Anterior cingulate cortex (tissue), 58 donors: Measurements from ENCODE around the gene ATP10B.
"Not testable (repeated sequence)": the region's sequence is repeated elsewhere in the genome, so short reads cannot be mapped to it uniquely, and the experiment has no call there.

Experiments
- DNase-seq, 58 donors: peaks; one replicate each; lab custom pipeline; 2025; lab: John Stamatoyannopoulos, UW

The ATP10B gene

GRCh38 chr5:160852049-160852448 lies at the start of gene ATP10B:
Gene ATP10B (minus strand): TSS chr5:160852211. CDS start chr5:160688074, 164,137 bp downstream.
- DNase-seq: peak in 29 of 58 donors; percentile 1 to 72 (median 22)

- no peak for DNase-seq
Observed at GRCh38 chr5:160901656-160902055, 49.6 kb upstream of the ATP10B start.

- no peak for DNase-seq
Observed at GRCh38 chr5:160899735-160900134, 47.7 kb upstream of the ATP10B start.

GRCh38 chr5:160893180-160893964 lies 41.4 kb upstream of the ATP10B start:
- DNase-seq: not testable (repeated sequence)

- no peak for DNase-seq
Observed at GRCh38 chr5:160887780-160888179, 35.8 kb upstream of the ATP10B start.

GRCh38 chr5:160873560-160874200 lies 21.7 kb upstream of the ATP10B start:
- not testable (repeated sequence) for DNase-seq

- no peak for DNase-seq
Observed at GRCh38 chr5:160869989-160870521, 18.0 kb upstream of the ATP10B start.

GRCh38 chr5:160867976-160868375 lies 16.0 kb upstream of the ATP10B start:
- DNase-seq: no peak

GRCh38 chr5:160851451-160851850 lies 560 bp downstream of the ATP10B start:
- DNase-seq: peak in 1 of 58 donors; percentile 28

GRCh38 chr5:160850421-160850820 lies 1.6 kb downstream of the ATP10B start:
- no peak for DNase-seq

- DNase-seq: no peak
Observed at GRCh38 chr5:160847526-160848085, 4.4 kb downstream of the ATP10B start.

GRCh38 chr5:160846642-160847041 lies 5.4 kb downstream of the ATP10B start:
- peak in 1 of 58 donors; percentile 11 for DNase-seq

GRCh38 chr5:160844177-160844576 lies 7.8 kb downstream of the ATP10B start:
- DNase-seq: no peak

- no peak for DNase-seq
Observed at GRCh38 chr5:160843240-160843639, 8.8 kb downstream of the ATP10B start.

GRCh38 chr5:160837749-160838593 lies 14.0 kb downstream of the ATP10B start:
- no peak for DNase-seq

- DNase-seq: no peak
Observed at GRCh38 chr5:160837211-160837610, 14.8 kb downstream of the ATP10B start.

- no peak for DNase-seq
Observed at GRCh38 chr5:160835818-160836528, 16.0 kb downstream of the ATP10B start.

GRCh38 chr5:160835376-160835775 lies 16.6 kb downstream of the ATP10B start:
- no peak for DNase-seq

GRCh38 chr5:160833806-160834205 lies 18.2 kb downstream of the ATP10B start:
- no peak for DNase-seq

GRCh38 chr5:160831801-160832200 lies 20.2 kb downstream of the ATP10B start:
- DNase-seq: no peak
